HCT116 (cell line): ENCODE results near the gene MIP.

Source experiments
- EZH2 ChIP-seq: fragments of 200-600 bp; sonication (generic); IDR thresholded peaks from 2 replicates; pipeline ENCODE4 v1.6.1; 2017; ENCODE audit warnings: antibody characterized with exemption, mixed run types
- EZH2phosphoT487 ChIP-seq: fragments of 200-600 bp; IDR thresholded peaks from 2 replicates; pipeline ENCODE4 v1.6.1; 2018; ENCODE audit warnings: antibody characterized with exemption, borderline replicate concordance
- POLR2A ChIP-seq: IDR thresholded peaks from 2 replicates; pipeline ENCODE4 v1.7.0; 2011; ENCODE audit warnings: borderline replicate concordance; ENCODE audit not compliant: insufficient read depth, insufficient read length; ENCODE audit errors: extremely low read depth
- RAD21 ChIP-seq: IDR thresholded peaks from 2 replicates; pipeline ENCODE4 v1.6.1; 2012; ENCODE audit warnings: low read depth, mild to moderate bottlenecking
- SP1 ChIP-seq: IDR thresholded peaks from 2 replicates; pipeline ENCODE4 v1.6.1; 2012; ENCODE audit warnings: low read depth
- TF ChIP-seq, protein P1 (sequence below): IDR thresholded peaks from 2 replicates; pipeline ENCODE4 v1.6.1; 2012
- TF ChIP-seq, protein P2 (sequence below), 3 experiments: fragments of 200-600 bp in 1 of 3; sonication (generic) in 1 of 3; IDR thresholded peaks in 2 of 3; conservative IDR thresholded peaks in 1 of 3; 2 replicates each; pipeline ENCODE4 v1.5.1; 2012 to 2017; ENCODE audit warnings: low read depth in 2 of 3, low read length in 2 of 3, antibody characterized with exemption in 1 of 3, borderline replicate concordance in 1 of 3, control low read depth in 1 of 3, mild to moderate bottlenecking in 1 of 3, mixed read lengths in 1 of 3, mixed run types in 1 of 3, moderate library complexity in 1 of 3; ENCODE audit not compliant: insufficient read depth in 1 of 3
- TF ChIP-seq, protein P3 (sequence below): IDR thresholded peaks from 2 replicates; pipeline ENCODE4 v1.6.1; 2012

DNA sequence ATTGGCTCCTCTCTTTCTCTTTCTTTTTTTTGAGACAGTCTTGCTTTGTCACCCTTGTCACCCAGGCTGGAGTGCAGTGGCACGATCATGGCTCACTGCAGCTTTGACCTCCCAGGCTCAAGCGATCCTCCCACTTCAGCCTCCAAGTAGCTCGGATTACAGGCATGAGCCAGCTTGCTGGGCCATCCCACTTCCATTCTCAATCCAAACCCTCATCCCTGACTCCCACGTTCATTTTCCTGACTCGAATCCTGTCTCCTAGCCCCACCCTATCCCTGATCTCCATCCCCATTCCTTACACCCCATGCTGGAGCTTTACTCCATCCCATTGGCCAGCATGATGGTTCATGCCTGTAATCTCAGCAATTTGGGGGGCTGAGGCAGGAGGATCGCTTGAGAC is 21.7 kb upstream of the MIP start:
- TF ChIP-seq, protein P1, sequence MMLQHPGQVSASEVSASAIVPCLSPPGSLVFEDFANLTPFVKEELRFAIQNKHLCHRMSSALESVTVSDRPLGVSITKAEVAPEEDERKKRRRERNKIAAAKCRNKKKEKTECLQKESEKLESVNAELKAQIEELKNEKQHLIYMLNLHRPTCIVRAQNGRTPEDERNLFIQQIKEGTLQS = no peak
- TF ChIP-seq, protein P2, sequence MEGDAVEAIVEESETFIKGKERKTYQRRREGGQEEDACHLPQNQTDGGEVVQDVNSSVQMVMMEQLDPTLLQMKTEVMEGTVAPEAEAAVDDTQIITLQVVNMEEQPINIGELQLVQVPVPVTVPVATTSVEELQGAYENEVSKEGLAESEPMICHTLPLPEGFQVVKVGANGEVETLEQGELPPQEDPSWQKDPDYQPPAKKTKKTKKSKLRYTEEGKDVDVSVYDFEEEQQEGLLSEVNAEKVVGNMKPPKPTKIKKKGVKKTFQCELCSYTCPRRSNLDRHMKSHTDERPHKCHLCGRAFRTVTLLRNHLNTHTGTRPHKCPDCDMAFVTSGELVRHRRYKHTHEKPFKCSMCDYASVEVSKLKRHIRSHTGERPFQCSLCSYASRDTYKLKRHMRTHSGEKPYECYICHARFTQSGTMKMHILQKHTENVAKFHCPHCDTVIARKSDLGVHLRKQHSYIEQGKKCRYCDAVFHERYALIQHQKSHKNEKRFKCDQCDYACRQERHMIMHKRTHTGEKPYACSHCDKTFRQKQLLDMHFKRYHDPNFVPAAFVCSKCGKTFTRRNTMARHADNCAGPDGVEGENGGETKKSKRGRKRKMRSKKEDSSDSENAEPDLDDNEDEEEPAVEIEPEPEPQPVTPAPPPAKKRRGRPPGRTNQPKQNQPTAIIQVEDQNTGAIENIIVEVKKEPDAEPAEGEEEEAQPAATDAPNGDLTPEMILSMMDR (IDR thresholded peaks at IDR 0.05 in 2 of 3, conservative IDR thresholded peaks at IDR 0.05 in 1 of 3; ENCODE audit: borderline replicate concordance in 1 of 3, insufficient read depth in 1 of 3, low read depth in 2 of 3, low read length in 2 of 3) = no peak
- no peak for TF ChIP-seq RAD21
- TF ChIP-seq EZH2phosphoT487 = no peak
- no peak for TF ChIP-seq SP1
- TF ChIP-seq, protein P3, sequence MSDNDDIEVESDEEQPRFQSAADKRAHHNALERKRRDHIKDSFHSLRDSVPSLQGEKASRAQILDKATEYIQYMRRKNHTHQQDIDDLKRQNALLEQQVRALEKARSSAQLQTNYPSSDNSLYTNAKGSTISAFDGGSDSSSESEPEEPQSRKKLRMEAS = no peak
- TF ChIP-seq POLR2A = no peak
- TF ChIP-seq EZH2 = no peak
